Body of pancreas (tissue), 4 donors: ENCODE data around the gene MIA3. TPM values are rescaled to one million over a fixed set of nuclear protein-coding genes. Genes with fewer than 3 reads are reported as not detected.

Source experiments
- ATAC-seq: fragments of 150-250 bp; one replicate; pipeline ENCODE4 v1.9.1; 2016
- DNase-seq, 4 donors: peaks; one replicate each; pipeline ENCODE4 v3.0.0-alpha.2; 2019
- H3K27ac ChIP-seq, 4 donors: fragments of 200-600 bp; sonication (generic); 1 replicate in 3 of 4; 2 replicates in 1 of 4; pipeline versions ENCODE4 v1.5.1 to v1.6.1; 2016 to 2019; ENCODE audit warnings: mild to moderate bottlenecking in 1 of 4, mixed read lengths in 1 of 4, moderate library complexity in 1 of 4
- H3K27me3 ChIP-seq, 2 donors: fragments of 200-600 bp; sonication (generic); one replicate each; pipeline ENCODE4 v1.6.0; 2016; ENCODE audit warnings: mild to moderate bottlenecking in 1 of 2
- H3K36me3 ChIP-seq, 2 donors: fragments of 200-600 bp; sonication (generic); replicated peaks in 1 of 2; 2 replicates each; pipeline ENCODE4 v1.5.1; 2016; ENCODE audit warnings: low read depth in 2 of 2; ENCODE audit not compliant: insufficient read depth in 1 of 2
- H3K4me1 ChIP-seq: fragments of 200-600 bp; sonication (generic); one replicate; pipeline ENCODE4 v1.6.0; 2016
- H3K4me3 ChIP-seq, 2 donors: fragments of 200-600 bp; sonication (generic); 1 replicate in 1 of 2; 2 replicates in 1 of 2; pipeline ENCODE4 v1.5.1; 2016 to 2019
- H3K9me3 ChIP-seq, 3 donors: fragments of 200-600 bp; sonication (generic); 1 replicate in 2 of 3; 2 replicates in 1 of 3; pipeline ENCODE4 v1.5.1; 2016
- POLR2A ChIP-seq, 3 donors: fragments of 450-650 bp; IDR thresholded peaks; one replicate each; pipeline ENCODE4 v1.6.1; 2016; ENCODE audit warnings: antibody characterized with exemption in 3 of 3, mild to moderate bottlenecking in 2 of 3
- WGBS, 2 donors: methylation state at CpG; one replicate each; pipeline ENCODE4 v1.1.5; 2017; 5-methylcytosine and 5-hydroxymethylcytosine counted together
- intact Hi-C: fragments of 100-400 bp; cut with DNase I; formaldehyde crosslinking; loops from one replicate; pipeline ENCODE4 v1.15.1; 2023
- total RNA-seq, 2 donors: library from RNA; depleted of rRNA; stranded (reverse); fragments of >200 nt; gene quantifications; one replicate each; pipeline ENCODE4 v1.1.0, GENCODE V29; 2016
- TF ChIP-seq, protein P1 (sequence below), 7 experiments: fragments of 450-650 bp in 4 of 7; fragments of 200-600 bp in 3 of 7; sonication (generic) in 3 of 7; IDR thresholded peaks; one replicate each; pipeline ENCODE4 v1.5.1; 2016 to 2019; ENCODE audit warnings: antibody characterized with exemption in 7 of 7

Gene MIA3
- total RNA-seq, 2 donors from 2014 or later, result 32.2 to 44.8 TPM

GRCh38 chr1:222704260-222704659, 86.4 kb downstream of the MIA3 start:
- no peak overlapping the region for H3K4me3 ChIP-seq
- ATAC-seq (no peak), DNase-seq (no peak)
- H3K4me1 ChIP-seq, result peaks cover 13% of the 10 kb centered on the region
- TF ChIP-seq, protein P1, sequence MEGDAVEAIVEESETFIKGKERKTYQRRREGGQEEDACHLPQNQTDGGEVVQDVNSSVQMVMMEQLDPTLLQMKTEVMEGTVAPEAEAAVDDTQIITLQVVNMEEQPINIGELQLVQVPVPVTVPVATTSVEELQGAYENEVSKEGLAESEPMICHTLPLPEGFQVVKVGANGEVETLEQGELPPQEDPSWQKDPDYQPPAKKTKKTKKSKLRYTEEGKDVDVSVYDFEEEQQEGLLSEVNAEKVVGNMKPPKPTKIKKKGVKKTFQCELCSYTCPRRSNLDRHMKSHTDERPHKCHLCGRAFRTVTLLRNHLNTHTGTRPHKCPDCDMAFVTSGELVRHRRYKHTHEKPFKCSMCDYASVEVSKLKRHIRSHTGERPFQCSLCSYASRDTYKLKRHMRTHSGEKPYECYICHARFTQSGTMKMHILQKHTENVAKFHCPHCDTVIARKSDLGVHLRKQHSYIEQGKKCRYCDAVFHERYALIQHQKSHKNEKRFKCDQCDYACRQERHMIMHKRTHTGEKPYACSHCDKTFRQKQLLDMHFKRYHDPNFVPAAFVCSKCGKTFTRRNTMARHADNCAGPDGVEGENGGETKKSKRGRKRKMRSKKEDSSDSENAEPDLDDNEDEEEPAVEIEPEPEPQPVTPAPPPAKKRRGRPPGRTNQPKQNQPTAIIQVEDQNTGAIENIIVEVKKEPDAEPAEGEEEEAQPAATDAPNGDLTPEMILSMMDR (IDR thresholded peaks at IDR 0.05), result no peak
- TF ChIP-seq POLR2A (IDR thresholded peaks at IDR 0.05), result no peak
- WGBS, 2 donors, result 89 to 100% methylated on average over 1 of the region's 1 CpG
- no peaks in the 10 kb centered on the region for H3K36me3 ChIP-seq
- H3K9me3 ChIP-seq, result no peaks in the 10 kb centered on the region
- no peaks in the 10 kb centered on the region for H3K27me3 ChIP-seq
- intact Hi-C loops, result no loop called here
- no peak overlapping the region for H3K27ac ChIP-seq

GRCh38 chr1:222706815-222707214, 88.9 kb downstream of the MIA3 start:
- no peak for ATAC-seq
- Histone ChIP-seq H3K27ac (no peak overlapping the region), H3K4me3 (no peak overlapping the region), H3K36me3 (no peaks in the 10 kb centered on the region), H3K9me3 (no peaks in the 10 kb centered on the region), H3K27me3 (no peaks in the 10 kb centered on the region), H3K4me1 (peaks cover 27% of the 10 kb centered on the region)
- no peak for DNase-seq
- no peak for TF ChIP-seq POLR2A (IDR thresholded peaks at IDR 0.05)
- TF ChIP-seq, protein P1 (IDR thresholded peaks at IDR 0.05), result no peak
- WGBS, 2 donors, result 70 to 81% methylated on average over 4 of the region's 4 CpGs
- intact Hi-C loops, result no loop called here

DNA sequence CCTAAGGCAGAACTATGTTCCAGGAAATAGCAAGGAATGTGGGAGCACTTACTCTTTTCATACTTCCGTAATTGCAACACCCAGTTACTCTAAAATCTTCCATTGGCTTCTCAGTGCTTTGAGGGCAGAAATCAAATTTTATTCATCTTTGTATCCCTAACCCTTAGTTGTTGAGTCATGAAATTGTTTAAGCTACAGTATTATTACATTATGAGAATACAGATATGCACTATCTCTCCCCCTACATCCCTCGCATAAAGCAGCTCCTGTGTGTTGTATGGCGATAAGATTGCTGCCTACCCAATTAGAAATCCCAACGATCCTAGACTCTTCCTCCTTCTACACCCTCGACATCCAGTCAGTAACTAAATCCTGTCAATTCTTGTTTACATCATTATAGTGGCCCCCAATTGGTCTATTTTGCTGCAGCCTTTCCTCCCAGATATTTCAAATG, 91.8 kb downstream of the MIA3 start:
- H3K27me3 ChIP-seq, result no peaks in the 10 kb centered on the region
- DNase-seq (no peak), ATAC-seq (no peak)
- intact Hi-C loops, result no loop called here
- TF ChIP-seq, protein P1 (IDR thresholded peaks at IDR 0.05), result no peak
- no peak for TF ChIP-seq POLR2A (IDR thresholded peaks at IDR 0.05)
- H3K27ac ChIP-seq, result no peak overlapping the region
- H3K4me3 ChIP-seq, result no peak overlapping the region
- no peaks in the 10 kb centered on the region for H3K9me3 ChIP-seq
- H3K36me3 ChIP-seq, result no peaks in the 10 kb centered on the region
- 77 to 85% methylated on average over 5 of the region's 5 CpGs for WGBS, 2 donors
- peaks cover 26% of the 10 kb centered on the region for H3K4me1 ChIP-seq

- Histone ChIP-seq H3K36me3 (no peaks in the 10 kb centered on the region), H3K27ac (peak overlapping the region; percentile 94 to 99 (median 96)), H3K4me3 (peak overlapping the region; percentile 61 to 79), H3K27me3 (no peaks in the 10 kb centered on the region), H3K4me1 (peaks cover 26% of the 10 kb centered on the region), H3K9me3 (no peaks in the 10 kb centered on the region)
- intact Hi-C loops, result no loop called here
- WGBS, 2 donors, result 0 to 1% methylated on average over 30 to 42 of the region's 42 CpGs
- DNase-seq (peak; percentile 54 to 65 (median 61)), ATAC-seq (peak; percentile 29)
- TF ChIP-seq, protein P1 (IDR thresholded peaks at IDR 0.05), result no peak
- no peak for TF ChIP-seq POLR2A (IDR thresholded peaks at IDR 0.05)
Measured at GRCh38 chr1:222711319-222712252, 93.7 kb downstream of the MIA3 start.
